ENCODE data around the gene KCNIP4.

Gene KCNIP4

DNA sequence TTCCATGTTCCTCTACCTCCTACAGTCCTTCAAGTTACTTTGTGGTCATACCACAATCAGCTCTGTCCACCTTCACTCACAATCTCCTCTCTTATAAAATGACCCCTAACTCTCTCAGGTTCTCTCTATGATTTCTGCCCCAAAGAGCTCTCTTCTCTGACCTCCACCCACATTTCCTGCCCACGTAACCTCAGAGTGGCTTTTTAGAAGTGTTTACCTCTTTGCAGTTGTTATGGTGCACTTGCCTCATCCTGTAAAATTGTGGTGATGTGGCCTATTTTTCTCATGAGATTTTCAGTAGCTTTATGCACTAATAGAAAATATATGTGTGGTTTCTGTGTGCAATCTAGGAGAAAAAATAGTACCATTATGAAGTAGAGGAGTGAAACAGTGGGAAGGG, 1032.5 kb downstream of the KCNIP4 start:
- TF ChIP-seq, protein P1, sequence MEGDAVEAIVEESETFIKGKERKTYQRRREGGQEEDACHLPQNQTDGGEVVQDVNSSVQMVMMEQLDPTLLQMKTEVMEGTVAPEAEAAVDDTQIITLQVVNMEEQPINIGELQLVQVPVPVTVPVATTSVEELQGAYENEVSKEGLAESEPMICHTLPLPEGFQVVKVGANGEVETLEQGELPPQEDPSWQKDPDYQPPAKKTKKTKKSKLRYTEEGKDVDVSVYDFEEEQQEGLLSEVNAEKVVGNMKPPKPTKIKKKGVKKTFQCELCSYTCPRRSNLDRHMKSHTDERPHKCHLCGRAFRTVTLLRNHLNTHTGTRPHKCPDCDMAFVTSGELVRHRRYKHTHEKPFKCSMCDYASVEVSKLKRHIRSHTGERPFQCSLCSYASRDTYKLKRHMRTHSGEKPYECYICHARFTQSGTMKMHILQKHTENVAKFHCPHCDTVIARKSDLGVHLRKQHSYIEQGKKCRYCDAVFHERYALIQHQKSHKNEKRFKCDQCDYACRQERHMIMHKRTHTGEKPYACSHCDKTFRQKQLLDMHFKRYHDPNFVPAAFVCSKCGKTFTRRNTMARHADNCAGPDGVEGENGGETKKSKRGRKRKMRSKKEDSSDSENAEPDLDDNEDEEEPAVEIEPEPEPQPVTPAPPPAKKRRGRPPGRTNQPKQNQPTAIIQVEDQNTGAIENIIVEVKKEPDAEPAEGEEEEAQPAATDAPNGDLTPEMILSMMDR (IDR thresholded peaks at IDR 0.05; ENCODE audit: low read depth, low read length, missing control alignments), result no peak
- no peak for DNase-seq (ENCODE audit: extremely low read depth, low read depth)

DNA sequence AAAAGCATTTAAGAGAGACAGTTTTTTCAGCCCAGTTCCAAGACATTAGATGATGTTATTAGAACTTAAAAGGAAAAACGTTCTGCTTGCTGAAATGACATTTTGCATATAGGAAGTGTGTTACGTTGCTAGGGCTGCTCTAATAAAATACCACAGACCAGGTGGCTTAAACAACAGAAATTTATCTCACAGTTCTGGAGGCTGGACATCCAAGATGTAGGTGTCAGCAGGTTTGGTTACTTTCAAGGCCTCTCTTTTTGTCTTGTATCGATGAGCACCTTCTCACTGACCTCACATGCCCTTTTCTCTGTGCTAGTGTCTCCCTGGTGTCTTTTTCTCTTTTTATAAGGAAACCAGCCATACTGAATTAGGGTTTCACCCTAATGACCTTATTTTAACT, 1043.6 kb downstream of the KCNIP4 start:
- no peak for DNase-seq (ENCODE audit: extremely low read depth, low read depth)
- no peak overlapping the region for H3K4me3 ChIP-seq (replicated peaks; ENCODE audit: low read depth, low read length)
- TF ChIP-seq, protein P1 (IDR thresholded peaks at IDR 0.05; ENCODE audit: low read depth, low read length, missing control alignments), result no peak

More for the DNA sequence above, 1032.5 kb downstream of the KCNIP4 start:
- H3K4me3 ChIP-seq (replicated peaks; ENCODE audit: low read depth, low read length), result no peak overlapping the region

DNA sequence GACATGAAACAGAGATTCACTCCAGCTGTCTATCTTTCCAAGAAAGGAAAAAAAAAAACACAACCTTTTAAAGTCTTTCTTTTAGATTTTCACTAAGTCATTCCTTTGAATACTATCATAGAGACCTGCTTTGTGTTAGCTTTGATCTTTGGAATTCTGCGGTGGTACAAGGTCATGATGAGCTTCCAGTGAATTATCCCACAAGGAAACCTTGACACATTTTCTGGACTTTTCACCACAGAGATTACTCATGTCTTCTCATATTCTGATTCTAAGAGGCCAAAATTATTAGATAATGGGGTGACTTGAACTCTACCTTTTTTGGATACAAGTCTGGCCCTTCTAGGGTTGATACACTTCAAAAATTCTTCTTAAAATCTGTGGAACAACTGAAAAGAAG, 1046.7 kb downstream of the KCNIP4 start:
- no peak for DNase-seq (ENCODE audit: extremely low read depth, low read depth)
- H3K4me3 ChIP-seq (replicated peaks; ENCODE audit: low read depth, low read length), result no peak overlapping the region
- TF ChIP-seq, protein P1 (IDR thresholded peaks at IDR 0.05; ENCODE audit: low read depth, low read length, missing control alignments), result no peak

DNA sequence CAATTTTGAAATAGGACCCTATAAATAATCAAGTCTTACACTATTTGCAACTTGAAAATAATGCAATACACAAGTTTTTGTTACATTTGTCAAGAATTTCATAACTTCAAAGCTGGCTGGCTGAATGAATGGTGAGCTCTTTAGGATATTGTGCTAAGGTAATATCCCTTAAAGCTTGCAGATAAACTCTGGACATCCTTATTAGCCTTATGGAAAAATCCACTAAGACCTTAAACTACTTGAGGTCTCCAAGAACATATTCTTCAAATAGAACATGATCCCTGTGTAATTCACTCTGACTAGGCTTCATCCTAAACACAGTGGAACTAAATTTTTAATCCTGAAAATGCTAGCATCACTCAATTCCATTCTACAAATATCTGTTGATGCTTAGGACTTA, 1049.0 kb downstream of the KCNIP4 start:
- DNase-seq (ENCODE audit: extremely low read depth, low read depth), result no peak
- no peak overlapping the region for H3K4me3 ChIP-seq (replicated peaks; ENCODE audit: low read depth, low read length)
- TF ChIP-seq, protein P1 (IDR thresholded peaks at IDR 0.05; ENCODE audit: low read depth, low read length, missing control alignments), result no peak

DNA sequence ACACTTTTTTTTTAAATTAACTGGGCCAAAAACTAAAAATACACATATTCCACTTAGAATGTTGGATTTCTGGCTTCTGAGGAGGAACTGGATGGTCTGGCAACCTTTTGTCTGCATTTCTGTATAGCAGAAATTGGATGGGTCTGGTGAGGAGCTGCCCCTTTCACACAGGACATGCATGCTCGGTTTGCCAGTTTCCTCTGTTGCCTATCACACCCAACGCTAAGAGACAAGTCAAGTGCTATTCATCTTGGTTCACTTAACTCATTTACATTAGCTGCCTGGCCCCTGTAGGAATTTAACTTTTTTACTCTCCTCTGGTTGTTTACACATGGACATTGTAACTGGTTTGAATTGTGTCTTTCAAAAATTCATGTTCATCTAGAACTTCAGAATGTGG, 1052.6 kb downstream of the KCNIP4 start:
- TF ChIP-seq, protein P1 (IDR thresholded peaks at IDR 0.05; ENCODE audit: low read depth, low read length, missing control alignments), result no peak
- no peak for DNase-seq (ENCODE audit: extremely low read depth, low read depth)
- H3K4me3 ChIP-seq (replicated peaks; ENCODE audit: low read depth, low read length), result no peak overlapping the region

DNA sequence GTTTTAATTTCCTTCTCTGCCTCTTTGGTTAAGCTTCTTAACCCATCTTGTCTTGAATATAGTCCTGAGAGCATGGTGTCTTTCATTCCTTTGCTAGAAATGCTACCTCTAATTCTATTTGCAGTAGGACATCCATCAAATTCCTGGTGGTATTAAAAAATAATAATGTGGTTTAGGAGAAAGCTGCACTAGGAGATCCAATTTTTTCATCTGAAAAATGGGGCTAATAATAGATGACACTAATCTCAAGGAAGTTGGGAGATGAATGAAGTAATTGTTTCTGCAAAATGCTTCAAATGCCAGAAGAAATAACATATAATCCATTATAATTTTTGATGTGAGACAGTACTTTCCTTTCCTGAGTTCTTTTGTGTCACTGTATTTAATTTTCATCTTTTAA, 1053.4 kb downstream of the KCNIP4 start:
- no peak for DNase-seq (ENCODE audit: extremely low read depth, low read depth)
- H3K4me3 ChIP-seq (replicated peaks; ENCODE audit: low read depth, low read length), result no peak overlapping the region

DNA sequence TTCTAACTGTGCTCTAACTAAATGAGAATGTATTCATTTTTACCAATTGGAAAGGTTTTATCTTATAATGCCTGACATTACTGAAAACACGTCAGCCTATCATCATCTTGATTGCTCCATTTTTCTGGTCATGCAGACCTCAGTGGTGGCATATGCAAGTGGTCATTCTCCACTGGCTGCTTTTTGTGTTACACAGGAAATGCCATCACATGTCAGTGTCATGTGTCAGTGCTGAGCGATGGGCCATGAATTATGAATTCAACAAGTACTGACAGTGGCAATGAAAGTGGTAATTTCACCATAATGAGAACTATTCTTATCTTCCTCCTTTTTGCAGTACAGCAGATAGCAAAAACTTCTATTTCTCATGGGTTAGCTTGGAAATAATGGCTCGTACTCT, 1057.8 kb downstream of the KCNIP4 start:
- H3K4me3 ChIP-seq (replicated peaks; ENCODE audit: low read depth, low read length), result no peak overlapping the region
- DNase-seq (ENCODE audit: extremely low read depth, low read depth), result no peak
- TF ChIP-seq, protein P1 (IDR thresholded peaks at IDR 0.05; ENCODE audit: low read depth, low read length, missing control alignments), result no peak

More for the DNA sequence above, 1053.4 kb downstream of the KCNIP4 start:
- TF ChIP-seq, protein P1 (IDR thresholded peaks at IDR 0.05; ENCODE audit: low read depth, low read length, missing control alignments), result no peak
